ENCODE data around the gene NPAS3. TPM values are rescaled to one million over a fixed set of nuclear protein-coding genes. Genes with fewer than 3 reads are reported as not detected.

Gene NPAS3
- total RNA-seq, 6 donors from 2014 or later: 0.30 to 0.77 (median 0.59) TPM; not detected in 2

DNA sequence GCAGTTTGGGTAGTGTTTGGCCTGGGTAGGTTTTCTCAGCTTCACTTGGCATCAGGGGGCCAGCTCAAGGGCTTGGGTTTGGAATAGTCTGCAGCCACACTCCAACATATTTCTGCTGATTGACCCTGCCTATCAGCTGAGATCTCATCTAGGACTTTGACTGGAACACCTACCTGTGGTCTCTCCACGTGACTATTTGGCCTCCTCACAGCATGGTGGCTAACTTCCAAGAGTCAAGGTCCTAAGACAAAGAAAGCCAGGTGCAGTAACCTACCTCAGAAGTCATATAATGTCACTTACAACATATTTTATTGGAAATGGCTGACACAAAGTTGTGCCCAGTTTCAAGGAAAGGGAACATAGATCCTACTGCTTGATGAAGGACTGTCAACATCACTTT is 531.2 kb downstream of the NPAS3 start:
- no peak for ATAC-seq (ENCODE audit: low FRiP score in 2 of 2)
- H3K27me3 ChIP-seq: no peaks in the 10 kb centered on the region
- no peaks in the 10 kb centered on the region for H3K4me1 ChIP-seq
- H3K9me3 ChIP-seq: no peaks in the 10 kb centered on the region
- H3K27ac ChIP-seq: no peak overlapping the region
- H3K36me3 ChIP-seq: no peaks in the 10 kb centered on the region
- TF ChIP-seq, protein P1, sequence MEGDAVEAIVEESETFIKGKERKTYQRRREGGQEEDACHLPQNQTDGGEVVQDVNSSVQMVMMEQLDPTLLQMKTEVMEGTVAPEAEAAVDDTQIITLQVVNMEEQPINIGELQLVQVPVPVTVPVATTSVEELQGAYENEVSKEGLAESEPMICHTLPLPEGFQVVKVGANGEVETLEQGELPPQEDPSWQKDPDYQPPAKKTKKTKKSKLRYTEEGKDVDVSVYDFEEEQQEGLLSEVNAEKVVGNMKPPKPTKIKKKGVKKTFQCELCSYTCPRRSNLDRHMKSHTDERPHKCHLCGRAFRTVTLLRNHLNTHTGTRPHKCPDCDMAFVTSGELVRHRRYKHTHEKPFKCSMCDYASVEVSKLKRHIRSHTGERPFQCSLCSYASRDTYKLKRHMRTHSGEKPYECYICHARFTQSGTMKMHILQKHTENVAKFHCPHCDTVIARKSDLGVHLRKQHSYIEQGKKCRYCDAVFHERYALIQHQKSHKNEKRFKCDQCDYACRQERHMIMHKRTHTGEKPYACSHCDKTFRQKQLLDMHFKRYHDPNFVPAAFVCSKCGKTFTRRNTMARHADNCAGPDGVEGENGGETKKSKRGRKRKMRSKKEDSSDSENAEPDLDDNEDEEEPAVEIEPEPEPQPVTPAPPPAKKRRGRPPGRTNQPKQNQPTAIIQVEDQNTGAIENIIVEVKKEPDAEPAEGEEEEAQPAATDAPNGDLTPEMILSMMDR (IDR thresholded peaks at IDR 0.05): no peak
- TF ChIP-seq POLR2AphosphoS5 (IDR thresholded peaks at IDR 0.05) (no peak), EP300 (IDR thresholded peaks at IDR 0.05) (no peak), POLR2A (IDR thresholded peaks at IDR 0.05) (no peak)
- 53 to 80% methylated on average over 1 of the region's 1 CpG for WGBS, 2 donors
- no peak for DNase-seq
- H3K4me3 ChIP-seq: no peak overlapping the region

- H3K4me1 ChIP-seq: no peaks in the 10 kb centered on the region
- TF ChIP-seq POLR2AphosphoS5 (IDR thresholded peaks at IDR 0.05): no peak
- TF ChIP-seq EP300 (IDR thresholded peaks at IDR 0.05): no peak
- TF ChIP-seq, protein P1 (IDR thresholded peaks at IDR 0.05): no peak
- TF ChIP-seq POLR2A (IDR thresholded peaks at IDR 0.05): no peak
- H3K9me3 ChIP-seq: no peaks in the 10 kb centered on the region
- H3K27me3 ChIP-seq: no peaks in the 10 kb centered on the region
- H3K4me3 ChIP-seq: no peak overlapping the region
- H3K36me3 ChIP-seq: no peaks in the 10 kb centered on the region
- no peak overlapping the region for H3K27ac ChIP-seq
- ATAC-seq (ENCODE audit: low FRiP score in 2 of 2) (no peak), DNase-seq (no peak)
- WGBS, 2 donors: 95 to 99% methylated on average over 6 of the region's 6 CpGs
These were observed 533.1 kb downstream of the NPAS3 start for GRCh38 chr14:33471776-33472175.

DNA sequence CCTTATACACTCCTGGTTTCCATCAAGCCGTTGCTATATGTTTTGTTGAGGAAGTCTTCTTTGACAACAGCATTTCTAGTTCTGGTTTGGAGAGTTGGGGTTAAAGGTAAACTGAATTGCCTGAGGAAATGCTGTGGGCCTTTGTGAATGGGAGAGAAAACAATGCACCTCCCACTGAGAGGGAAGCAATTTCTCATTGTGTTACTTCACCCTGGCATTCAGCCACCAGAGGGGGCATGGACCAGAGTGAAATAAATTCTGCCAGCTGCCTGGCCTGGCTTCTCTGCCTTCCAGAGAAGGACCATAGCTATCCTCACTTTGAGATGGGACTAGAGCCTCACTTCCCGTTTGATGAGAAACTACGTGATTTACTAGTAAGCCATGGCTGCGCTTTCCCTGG is 536.9 kb downstream of the NPAS3 start:
- TF ChIP-seq POLR2AphosphoS5 (IDR thresholded peaks at IDR 0.05) (no peak), EP300 (IDR thresholded peaks at IDR 0.05) (no peak), POLR2A (IDR thresholded peaks at IDR 0.05) (no peak)
- TF ChIP-seq, protein P1 (IDR thresholded peaks at IDR 0.05): peak in 2 of 6 experiments; percentile 8 to 30
- Histone ChIP-seq H3K4me3 (no peak overlapping the region), H3K27me3 (no peaks in the 10 kb centered on the region), H3K27ac (no peak overlapping the region), H3K36me3 (no peaks in the 10 kb centered on the region), H3K4me1 (no peaks in the 10 kb centered on the region), H3K9me3 (no peaks in the 10 kb centered on the region)
- ATAC-seq (ENCODE audit: low FRiP score in 2 of 2) (no peak), DNase-seq (no peak)
- 37 to 42% methylated on average over 4 of the region's 4 CpGs for WGBS, 2 donors

DNA sequence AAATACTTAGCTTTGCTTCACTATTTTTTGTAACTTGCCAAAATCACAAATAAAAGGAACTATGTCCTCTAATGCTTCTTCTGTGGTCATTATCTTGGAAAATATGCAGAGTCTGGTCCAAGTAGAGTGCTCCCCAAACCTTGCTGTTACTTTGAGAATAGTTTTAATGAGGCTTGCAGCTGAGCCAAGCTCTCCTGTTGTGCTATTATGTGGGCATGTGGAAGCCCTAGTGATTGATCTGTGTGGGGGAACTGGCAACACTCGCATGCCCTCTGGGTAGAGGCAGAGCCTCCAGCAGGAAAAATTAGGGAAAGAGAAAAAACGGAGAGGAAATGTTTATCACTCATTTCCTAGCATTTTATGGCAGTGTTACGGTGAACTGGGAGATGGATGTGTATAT is 539.1 kb downstream of the NPAS3 start:
- Histone ChIP-seq H3K9me3 (no peaks in the 10 kb centered on the region), H3K36me3 (no peaks in the 10 kb centered on the region), H3K4me1 (no peaks in the 10 kb centered on the region), H3K27me3 (no peaks in the 10 kb centered on the region), H3K4me3 (no peak overlapping the region), H3K27ac (no peak overlapping the region)
- WGBS, 2 donors: 76 to 78% methylated on average over 3 of the region's 3 CpGs
- ATAC-seq (ENCODE audit: low FRiP score in 2 of 2) (no peak), DNase-seq (no peak)
- TF ChIP-seq POLR2AphosphoS5 (IDR thresholded peaks at IDR 0.05) (no peak), EP300 (IDR thresholded peaks at IDR 0.05) (no peak), POLR2A (IDR thresholded peaks at IDR 0.05) (no peak)
- TF ChIP-seq, protein P1 (IDR thresholded peaks at IDR 0.05): no peak

- H3K4me1 ChIP-seq: no peaks in the 10 kb centered on the region
- no peak overlapping the region for H3K4me3 ChIP-seq
- TF ChIP-seq POLR2A (IDR thresholded peaks at IDR 0.05): no peak
- TF ChIP-seq EP300 (IDR thresholded peaks at IDR 0.05): no peak
- TF ChIP-seq, protein P1 (IDR thresholded peaks at IDR 0.05): no peak
- TF ChIP-seq POLR2AphosphoS5 (IDR thresholded peaks at IDR 0.05): no peak
- 88 to 89% methylated on average over 9 of the region's 9 CpGs for WGBS, 2 donors
- no peaks in the 10 kb centered on the region for H3K36me3 ChIP-seq
- ATAC-seq (ENCODE audit: low FRiP score in 2 of 2) (no peak), DNase-seq (no peak)
- H3K9me3 ChIP-seq: no peaks in the 10 kb centered on the region
- H3K27me3 ChIP-seq: no peaks in the 10 kb centered on the region
- H3K27ac ChIP-seq: no peak overlapping the region
These were observed 541.6 kb downstream of the NPAS3 start for GRCh38 chr14:33480071-33480886.
